Neural progenitor cell (in vitro differentiated cells): Measurements from ENCODE around the gene FLT3LG.

ENCODE experiments used
- EZH2phosphoT487 ChIP-seq: fragments of 200-600 bp; sonication (generic); IDR thresholded peaks from 2 replicates; pipeline ENCODE4 v1.6.1; 2017; ENCODE audit warnings: antibody characterized with exemption
- TF ChIP-seq, protein P1 (sequence below): fragments of 200-600 bp; sonication (generic); IDR thresholded peaks from 2 replicates; pipeline ENCODE4 v1.5.1; 2017; ENCODE audit warnings: antibody characterized with exemption, mild to moderate bottlenecking

- TF ChIP-seq EZH2phosphoT487: no peak
- TF ChIP-seq, protein P1, sequence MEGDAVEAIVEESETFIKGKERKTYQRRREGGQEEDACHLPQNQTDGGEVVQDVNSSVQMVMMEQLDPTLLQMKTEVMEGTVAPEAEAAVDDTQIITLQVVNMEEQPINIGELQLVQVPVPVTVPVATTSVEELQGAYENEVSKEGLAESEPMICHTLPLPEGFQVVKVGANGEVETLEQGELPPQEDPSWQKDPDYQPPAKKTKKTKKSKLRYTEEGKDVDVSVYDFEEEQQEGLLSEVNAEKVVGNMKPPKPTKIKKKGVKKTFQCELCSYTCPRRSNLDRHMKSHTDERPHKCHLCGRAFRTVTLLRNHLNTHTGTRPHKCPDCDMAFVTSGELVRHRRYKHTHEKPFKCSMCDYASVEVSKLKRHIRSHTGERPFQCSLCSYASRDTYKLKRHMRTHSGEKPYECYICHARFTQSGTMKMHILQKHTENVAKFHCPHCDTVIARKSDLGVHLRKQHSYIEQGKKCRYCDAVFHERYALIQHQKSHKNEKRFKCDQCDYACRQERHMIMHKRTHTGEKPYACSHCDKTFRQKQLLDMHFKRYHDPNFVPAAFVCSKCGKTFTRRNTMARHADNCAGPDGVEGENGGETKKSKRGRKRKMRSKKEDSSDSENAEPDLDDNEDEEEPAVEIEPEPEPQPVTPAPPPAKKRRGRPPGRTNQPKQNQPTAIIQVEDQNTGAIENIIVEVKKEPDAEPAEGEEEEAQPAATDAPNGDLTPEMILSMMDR: no peak
Measured at GRCh38 chr19:49503582-49503962, 29.6 kb downstream of the FLT3LG start.
